Panc1 (cell line): ENCODE data around the gene TRPM5. TPM values are rescaled to one million over a fixed set of nuclear protein-coding genes. Genes with fewer than 3 reads are reported as not detected.

ENCODE experiments used
- ATAC-seq: fragments of 200-7000 bp; cut with Tn5 transposase; 2 replicates; pipeline ENCODE4 v1.9.1; 2020; ENCODE audit warnings: mild to moderate bottlenecking, moderate library complexity
- BruUV-seq: library from RNA; stranded (reverse); fragments of 400-500 nt; replicated peaks from 2 replicates; lab custom pipeline; 2021; lab: Mats Ljungman, UMichigan
- CTCF ChIA-PET: fragments of 300-600 bp; sonication (Branson Sonifier 250); formaldehyde crosslinking; loops from one replicate; lab custom pipeline; 2022; ENCODE audit warnings: antibody characterized with exemption; lab: Charles Lee
- POLR2A ChIA-PET: fragments of 300-600 bp; sonication (Branson Sonifier 250); formaldehyde crosslinking; loops from one replicate; lab custom pipeline; 2022; ENCODE audit warnings: antibody characterized with exemption; lab: Charles Lee
- DNase-seq: peaks from one replicate; pipeline ENCODE4 v3.0.0-alpha.2; 2010; ENCODE audit warnings: low read depth, low spot score
- H3K27ac ChIP-seq: 2 replicates; pipeline ENCODE4 v1.5.1; 2011; ENCODE audit warnings: mild to moderate bottlenecking, low read length, inconsistent platforms
- H3K27me3 ChIP-seq: fragments of 200-500 bp; sonication (Bioruptor generic); 2 replicates; pipeline ENCODE4 v1.6.0; 2014; ENCODE audit warnings: low read length, inconsistent platforms; ENCODE audit not compliant: control insufficient read depth, insufficient read depth
- H3K36me3 ChIP-seq: fragments of 200-500 bp; sonication (Bioruptor generic); 2 replicates; pipeline ENCODE4 v1.5.1; 2014; ENCODE audit warnings: inconsistent platforms, mild to moderate bottlenecking, low read length, moderate library complexity; ENCODE audit not compliant: control insufficient read depth, insufficient read depth
- H3K4me1 ChIP-seq: 2 replicates; pipeline ENCODE4 v1.5.1; 2011; ENCODE audit warnings: inconsistent platforms, mild to moderate bottlenecking, low read length, moderate library complexity; ENCODE audit not compliant: control insufficient read depth, insufficient read depth
- H3K4me3 ChIP-seq, 2 experiments: 2 replicates each; pipeline ENCODE4 v1.5.1; 2011 to 2012; ENCODE audit warnings: low read depth in 2 of 2, low read length in 2 of 2, mild to moderate bottlenecking in 2 of 2, inconsistent platforms in 1 of 2, moderate library complexity in 1 of 2
- H3K9me3 ChIP-seq: fragments of 200-500 bp; sonication (Bioruptor generic); 2 replicates; pipeline ENCODE4 v1.5.1; 2014; ENCODE audit warnings: low read depth, mild to moderate bottlenecking, inconsistent platforms, low read length, moderate library complexity; ENCODE audit not compliant: control insufficient read depth, insufficient read depth
- CTCF ChIP-seq: fragments of 450-650 bp; IDR thresholded peaks from 2 replicates; pipeline ENCODE4 v1.5.1; 2017; ENCODE audit warnings: mild to moderate bottlenecking
- POLR2AphosphoS5 ChIP-seq: IDR thresholded peaks from 2 replicates; pipeline ENCODE4 v1.6.1; 2012; ENCODE audit warnings: mild to moderate bottlenecking, low read depth, low read length, moderate library complexity
- REST ChIP-seq, 2 experiments: IDR thresholded peaks; 2 replicates each; pipeline ENCODE4 v1.6.1; 2011 to 2012; ENCODE audit warnings: low read depth in 2 of 2, control low read depth in 1 of 2, low read length in 1 of 2, mild to moderate bottlenecking in 1 of 2, moderate library complexity in 1 of 2; ENCODE audit not compliant: insufficient read depth in 1 of 2
- SIN3A ChIP-seq: IDR thresholded peaks from 2 replicates; pipeline ENCODE4 v1.6.1; 2012; ENCODE audit warnings: low read depth, mild to moderate bottlenecking, low read length, moderate library complexity, borderline replicate concordance; ENCODE audit not compliant: insufficient read depth
- TCF7L2 ChIP-seq: IDR thresholded peaks from 2 replicates; pipeline ENCODE4 v1.6.1; 2011; ENCODE audit warnings: mild to moderate bottlenecking, low read depth, low read length, inconsistent platforms
- in situ Hi-C: cut with HindIII; loops from 2 replicates; pipeline ENCODE4 v1.10.0; 2016; ENCODE audit warnings: low sequenced_read_pairs, low pct_unique_long_range_greater_than_20kb
- intact Hi-C: fragments of 100-400 bp; cut with micrococcal nuclease; formaldehyde crosslinking; loops from one replicate; pipeline ENCODE4 v1.10.0; 2022; ENCODE audit not compliant: unreplicated experiment
- total RNA-seq: library from RNA; stranded (reverse); gene quantifications from one replicate; pipeline ENCODE4 v1.2.1, GENCODE V29; 2021; ENCODE audit not compliant: unreplicated experiment

The TRPM5 gene
- total RNA-seq, 1 experiment from 2014 or later, result 0.08 TPM

GRCh38 chr11:2400762-2401435, 43.4 kb downstream of the TRPM5 start:
- peak overlapping the region; percentile 94 for H3K27ac ChIP-seq
- H3K9me3 ChIP-seq, result no peaks in the 10 kb centered on the region
- TF ChIP-seq REST (IDR thresholded peaks at IDR 0.05; ENCODE audit: insufficient read depth in 1 of 2, low read depth in 2 of 2, low read length in 1 of 2) (no peak), CTCF (no peak), POLR2AphosphoS5 (no peak), SIN3A (0 out of 2 replicates have a peak, but pooled peaks have one; percentile 57), TCF7L2 (no peak)
- TSS peak; percentile 84 for BruUV-seq
- H3K4me3 ChIP-seq, result peak overlapping the region; percentile 93 to 100
- H3K4me1 ChIP-seq, result peaks cover 20% of the 10 kb centered on the region
- H3K36me3 ChIP-seq, result peaks cover 6% of the 10 kb centered on the region; the same call in 1 of the 2 replicates
- ATAC-seq (peak; percentile 2), DNase-seq (no peak)
- ChIA-PET POLR2A (interaction anchor here (0.6 to 1.0 kb wide), 4 partner anchors 9 to 307 kb away, joined by 3 to 21 read pairs (median 13); no protein-coding TSS in a partner anchor), CTCF (interaction anchor here (0.6 to 1.4 kb wide), 12 partner anchors 11 to 665 kb away, joined by 3 to 58 read pairs (median 3); no protein-coding TSS in a partner anchor)
- in situ Hi-C loops, result no loop called here
- H3K27me3 ChIP-seq, result no peaks in the 10 kb centered on the region
- intact Hi-C loops, result loop anchor here (1.0 kb wide), 1 partner anchor 19 kb away; no protein-coding TSS in a partner anchor

GRCh38 chr11:2400069-2400761, 44.1 kb downstream of the TRPM5 start, which contains the start of gene TSSC4:
TSS of gene TSSC4 (plus strand) at chr11:2400750. CDS start at chr11:2402634, 1,884 bp downstream.
- in situ Hi-C loops, result no loop called here
- ATAC-seq, result peak; percentile 92

More at GRCh38 chr11:2400069-2400761, 44.1 kb downstream of the TRPM5 start, which contains the start of gene TSSC4:
- Histone ChIP-seq H3K9me3 (no peaks in the 10 kb centered on the region), H3K27ac (peak within 1 kb of the TSS; percentile 97), H3K27me3 (no peaks in the 10 kb centered on the region), H3K4me3 (peak within 1 kb of the TSS; percentile 93 to 100), H3K36me3 (peaks cover 6% of the 10 kb centered on the region; the same call in 1 of the 2 replicates), H3K4me1 (peaks cover 20% of the 10 kb centered on the region)
- intact Hi-C loops, result loop anchor here (1.0 kb wide), 1 partner anchor 20 kb away; no protein-coding TSS in a partner anchor
- BruUV-seq, result no TSS peak
- ChIA-PET POLR2A (interaction anchor here (0.6 to 1.0 kb wide), 4 partner anchors 9 to 308 kb away, joined by 3 to 21 read pairs (median 13); no protein-coding TSS in a partner anchor), CTCF (interaction anchor here (0.6 to 1.4 kb wide), 11 partner anchors 12 to 666 kb away, joined by 3 to 58 read pairs (median 3); no protein-coding TSS in a partner anchor)
- DNase-seq, result peak; percentile 100
- TF ChIP-seq POLR2AphosphoS5, result peak; percentile 99
- TF ChIP-seq TCF7L2, result 0 out of 2 replicates have a peak, but pooled peaks have one; percentile 36
- peak; percentile 94; the same call in 1 of the 2 replicates for TF ChIP-seq SIN3A
- peak in 1 of 2 experiments; percentile 75; a peak in 1 of 4 replicates for TF ChIP-seq REST (IDR thresholded peaks at IDR 0.05; ENCODE audit: insufficient read depth in 1 of 2, low read depth in 2 of 2, low read length in 1 of 2)
- peak; percentile 100 for TF ChIP-seq CTCF
